Measurements from ENCODE around the gene SPACA4.

GRCh38 chr19:48600679-48601417, 5.7 kb upstream of the SPACA4 start:
- TF ChIP-seq CTCF (IDR thresholded peaks at IDR 0.05) (no peak), POLR2A (IDR thresholded peaks at IDR 0.05) (no peak)
